GM19324 (cell line): ENCODE measurements around the gene EXT2.

Source experiments
- ATAC-seq: cut with Tn5 transposase; IDR thresholded peaks from one replicate; pipeline ENCODE4 v1.9.1; 2021; ENCODE audit warnings: mild to moderate bottlenecking, moderate library complexity; ENCODE audit not compliant: unreplicated experiment, low FRiP score

The EXT2 gene

GRCh38 chr11:44192462-44193100, 97.1 kb downstream of the EXT2 start:
- no peak for ATAC-seq

- ATAC-seq: no peak
Measured at GRCh38 chr11:44193856-44194255, 98.4 kb downstream of the EXT2 start.

GRCh38 chr11:44198146-44198724, 102.8 kb downstream of the EXT2 start:
- ATAC-seq: no peak

GRCh38 chr11:44199298-44199697, 103.8 kb downstream of the EXT2 start:
- no peak for ATAC-seq

- ATAC-seq: no peak
Measured at GRCh38 chr11:44199816-44200215, 104.3 kb downstream of the EXT2 start.

- ATAC-seq: no peak
Measured at GRCh38 chr11:44203270-44204043, 108.0 kb downstream of the EXT2 start.

GRCh38 chr11:44205352-44205751, 109.9 kb downstream of the EXT2 start:
- no peak for ATAC-seq

GRCh38 chr11:44205836-44206235, 110.4 kb downstream of the EXT2 start:
- ATAC-seq: no peak

- ATAC-seq: no peak
Measured at GRCh38 chr11:44207292-44207691, 111.8 kb downstream of the EXT2 start.

GRCh38 chr11:44208976-44209603, 113.6 kb downstream of the EXT2 start:
- no peak for ATAC-seq

GRCh38 chr11:44212128-44212527, 116.7 kb downstream of the EXT2 start:
- no peak for ATAC-seq

GRCh38 chr11:44213148-44213547, 117.7 kb downstream of the EXT2 start:
- ATAC-seq: no peak

GRCh38 chr11:44217432-44217831, 122.0 kb downstream of the EXT2 start:
- ATAC-seq: no peak

- ATAC-seq: no peak
Measured at GRCh38 chr11:44219830-44220796, 124.6 kb downstream of the EXT2 start.

- no peak for ATAC-seq
Measured at GRCh38 chr11:44221456-44221855, 126.0 kb downstream of the EXT2 start.

GRCh38 chr11:44221992-44222391, 126.5 kb downstream of the EXT2 start:
- ATAC-seq: no peak

- no peak for ATAC-seq
Measured at GRCh38 chr11:44223238-44223637, 127.8 kb downstream of the EXT2 start.

- no peak for ATAC-seq
Measured at GRCh38 chr11:44224867-44225501, 129.5 kb downstream of the EXT2 start.

- no peak for ATAC-seq
Measured at GRCh38 chr11:44226490-44226889, 131.0 kb downstream of the EXT2 start.

- no peak for ATAC-seq
Measured at GRCh38 chr11:44226945-44227344, 131.5 kb downstream of the EXT2 start.
